HG03457 (cell line): Measurements from ENCODE around the gene ARL2.
"Not testable (repeated sequence)": the region's sequence is repeated elsewhere in the genome, so short reads cannot be mapped to it uniquely, and the experiment has no call there.

Experiments
- ATAC-seq: cut with Tn5 transposase; IDR thresholded peaks from one replicate; pipeline ENCODE4 v1.9.1; 2021; ENCODE audit warnings: moderate number of reproducible peaks; ENCODE audit not compliant: unreplicated experiment

Gene ARL2

GRCh38 chr11:65003968-65004367, 10.0 kb upstream of the ARL2 start:
- ATAC-seq: not testable (repeated sequence)

- ATAC-seq: no peak
These were observed 5.9 kb upstream of the ARL2 start for GRCh38 chr11:65008016-65008415.

GRCh38 chr11:65008873-65009272, 5.1 kb upstream of the ARL2 start:
- ATAC-seq: no peak

GRCh38 chr11:65013130-65013887, 651 bp upstream of the ARL2 start:
- peak; percentile 53 for ATAC-seq

GRCh38 chr11:65014726-65015227, 817 bp downstream of the ARL2 start:
- no peak for ATAC-seq

GRCh38 chr11:65016705-65017104, 2.7 kb downstream of the ARL2 start:
- ATAC-seq: no peak

- ATAC-seq: no peak
These were observed 4.0 kb downstream of the ARL2 start for GRCh38 chr11:65017937-65018336.

GRCh38 chr11:65019824-65020223, 5.9 kb downstream of the ARL2 start:
- ATAC-seq: no peak

- no peak for ATAC-seq
These were observed 7.0 kb downstream of the ARL2 start for GRCh38 chr11:65021003-65021402.

GRCh38 chr11:65021509-65021908, 7.5 kb downstream of the ARL2 start:
- no peak for ATAC-seq

GRCh38 chr11:65023502-65023901, 9.5 kb downstream of the ARL2 start:
- not testable (repeated sequence) for ATAC-seq

- ATAC-seq: no peak
These were observed 12.8 kb downstream of the ARL2 start for GRCh38 chr11:65026810-65027209.

GRCh38 chr11:65027213-65028067, 13.5 kb downstream of the ARL2 start, which contains the start of gene SNX15:
Gene SNX15 (plus strand): TSS chr11:65027439. CDS start chr11:65027538, 99 bp downstream.
- ATAC-seq: peak; percentile 66

GRCh38 chr11:65032216-65032615, 18.3 kb downstream of the ARL2 start:
- ATAC-seq: no peak

GRCh38 chr11:65034423-65034822, 20.5 kb downstream of the ARL2 start:
- ATAC-seq: no peak

GRCh38 chr11:65035579-65035978, 21.6 kb downstream of the ARL2 start:
- ATAC-seq: no peak

- no peak for ATAC-seq
These were observed 23.0 kb downstream of the ARL2 start for GRCh38 chr11:65036931-65037330.

- no peak for ATAC-seq
These were observed 26.5 kb downstream of the ARL2 start for GRCh38 chr11:65040520-65040846.

- peak; percentile 65 for ATAC-seq
These were observed 27.1 kb downstream of the ARL2 start, which contains the start of gene SAC3D1 for GRCh38 chr11:65040847-65041622. Gene SAC3D1 (plus strand): TSS chr11:65041210. CDS start chr11:65041293, 83 bp downstream.

- no peak for ATAC-seq
These were observed 28.9 kb downstream of the ARL2 start for GRCh38 chr11:65042891-65043290.

- ATAC-seq: no peak
These were observed 30.0 kb downstream of the ARL2 start for GRCh38 chr11:65043881-65044501.
